ENCODE measurements around the gene CEBPB.

The CEBPB gene

DNA sequence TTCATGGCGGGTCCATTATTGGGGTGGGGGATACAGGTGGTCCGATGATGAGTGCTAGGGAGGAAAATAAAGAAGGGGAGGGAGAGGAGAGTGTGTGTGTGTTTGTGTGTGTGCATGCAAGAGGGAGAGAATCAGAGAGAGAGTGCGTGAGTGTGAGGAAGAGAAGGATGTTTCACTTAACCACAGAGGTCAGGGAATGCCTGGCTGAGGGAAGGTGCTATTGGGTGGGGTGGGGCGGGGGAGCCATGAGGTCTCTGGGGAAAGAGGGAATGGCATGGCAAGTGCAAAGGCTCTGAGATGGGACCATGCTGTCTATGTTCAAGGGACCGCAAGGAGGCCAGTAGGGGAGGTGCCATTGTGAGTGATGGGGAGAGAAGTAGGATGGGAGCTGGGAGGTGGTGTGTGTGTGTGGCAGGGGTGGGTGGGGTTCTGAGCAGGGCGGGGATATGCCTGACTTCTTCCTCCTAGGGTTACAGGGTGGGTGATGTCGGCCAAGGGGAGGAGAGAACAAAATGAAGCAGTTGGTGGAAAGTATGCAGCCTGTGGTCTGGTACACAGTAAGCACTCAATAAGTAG is 23.0 kb downstream of the CEBPB start:
- no peak for DNase-seq (ENCODE audit: low spot score)

DNA sequence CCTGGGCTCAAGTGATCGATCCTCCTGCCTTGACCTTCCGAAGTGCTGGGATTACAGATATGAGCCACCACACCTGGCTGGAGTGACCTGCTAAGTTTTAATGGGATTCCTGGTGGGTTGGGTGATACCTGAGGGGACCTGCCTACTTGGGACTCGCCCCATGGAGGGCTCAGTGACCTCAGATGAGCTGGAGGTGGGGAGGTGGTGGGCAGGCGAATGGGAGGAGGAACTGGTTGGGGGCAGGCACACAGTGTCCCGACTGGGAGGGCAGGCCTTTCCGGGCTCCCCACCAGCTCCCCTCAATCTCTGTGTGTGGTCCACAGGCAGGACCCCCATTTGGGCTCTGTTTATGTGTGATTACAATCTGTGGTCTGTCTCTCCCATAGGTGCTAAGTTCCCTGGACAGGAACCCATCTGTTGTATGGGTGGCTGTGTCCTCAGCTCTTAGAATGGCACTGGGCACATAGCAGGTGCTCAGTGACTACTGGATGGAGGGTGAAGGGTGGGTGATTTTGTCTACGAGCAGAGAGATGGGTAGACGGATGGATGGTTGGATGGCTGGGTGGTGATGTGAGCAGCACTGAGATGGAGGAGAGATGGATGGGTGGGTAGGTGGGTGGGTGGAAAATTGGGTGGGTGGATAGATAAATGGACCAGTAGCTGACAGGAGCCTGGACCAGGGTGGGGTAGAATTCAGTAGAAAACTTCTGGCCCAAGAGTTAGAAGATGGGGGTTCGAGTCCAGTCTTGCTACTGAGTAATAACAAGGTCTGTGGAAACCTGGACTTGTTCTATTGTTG is 23.8 kb downstream of the CEBPB start:
- DNase-seq (ENCODE audit: low spot score): no peak

DNA sequence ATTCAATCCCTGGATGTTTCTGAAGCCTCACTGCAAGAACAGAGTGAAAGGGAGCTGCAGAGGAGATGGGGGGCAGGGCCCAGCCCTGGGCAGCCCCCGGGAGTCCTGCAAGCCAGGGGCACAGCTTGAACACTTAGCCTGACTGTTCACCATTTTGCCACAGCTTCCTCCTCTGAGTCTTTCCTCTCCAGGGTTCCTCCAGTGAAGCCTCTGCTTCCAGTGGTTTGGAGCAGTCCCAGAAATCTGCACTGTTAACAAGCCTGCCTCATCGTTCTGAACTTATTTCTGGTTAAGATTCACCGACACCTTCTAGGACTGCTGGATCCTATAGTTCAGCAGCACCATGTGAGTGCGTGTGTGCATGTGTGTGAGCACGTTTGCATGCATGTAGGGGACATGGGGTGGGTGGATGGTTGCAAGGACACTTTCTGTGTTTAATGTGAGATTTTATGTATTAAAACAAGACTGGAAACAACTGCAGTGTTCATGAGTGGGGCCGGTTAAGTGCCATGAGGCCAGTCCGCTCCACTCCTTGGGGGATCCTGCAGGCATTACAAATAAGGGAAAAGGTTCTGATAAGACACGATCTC is 24.6 kb downstream of the CEBPB start:
- no peak for DNase-seq (ENCODE audit: low spot score)

DNA sequence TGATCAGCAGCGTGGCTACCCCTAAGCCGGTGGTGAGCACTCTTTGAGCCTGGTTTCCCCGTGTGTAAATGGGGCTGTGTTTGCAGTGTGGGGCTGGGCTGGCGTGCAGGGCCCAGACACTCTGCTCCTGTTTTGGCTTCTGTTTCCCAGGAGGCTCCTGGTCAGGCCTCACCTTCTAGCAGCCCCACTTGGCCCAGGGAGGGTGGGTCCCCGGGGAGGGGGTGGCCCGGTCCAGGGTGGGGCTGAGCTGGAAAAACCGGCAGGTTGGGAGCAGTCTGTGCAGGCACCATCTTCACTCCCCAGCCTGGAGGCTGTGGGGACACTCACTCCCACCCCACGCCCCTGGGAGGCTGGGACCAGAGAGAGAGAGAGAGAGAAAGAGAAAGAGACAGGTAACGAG is 25.3 kb downstream of the CEBPB start:
- no peak for DNase-seq (ENCODE audit: low spot score)

GRCh38 chr20:50216543-50217206 is 26.0 kb downstream of the CEBPB start:
- no peak for DNase-seq (ENCODE audit: low spot score)

DNA sequence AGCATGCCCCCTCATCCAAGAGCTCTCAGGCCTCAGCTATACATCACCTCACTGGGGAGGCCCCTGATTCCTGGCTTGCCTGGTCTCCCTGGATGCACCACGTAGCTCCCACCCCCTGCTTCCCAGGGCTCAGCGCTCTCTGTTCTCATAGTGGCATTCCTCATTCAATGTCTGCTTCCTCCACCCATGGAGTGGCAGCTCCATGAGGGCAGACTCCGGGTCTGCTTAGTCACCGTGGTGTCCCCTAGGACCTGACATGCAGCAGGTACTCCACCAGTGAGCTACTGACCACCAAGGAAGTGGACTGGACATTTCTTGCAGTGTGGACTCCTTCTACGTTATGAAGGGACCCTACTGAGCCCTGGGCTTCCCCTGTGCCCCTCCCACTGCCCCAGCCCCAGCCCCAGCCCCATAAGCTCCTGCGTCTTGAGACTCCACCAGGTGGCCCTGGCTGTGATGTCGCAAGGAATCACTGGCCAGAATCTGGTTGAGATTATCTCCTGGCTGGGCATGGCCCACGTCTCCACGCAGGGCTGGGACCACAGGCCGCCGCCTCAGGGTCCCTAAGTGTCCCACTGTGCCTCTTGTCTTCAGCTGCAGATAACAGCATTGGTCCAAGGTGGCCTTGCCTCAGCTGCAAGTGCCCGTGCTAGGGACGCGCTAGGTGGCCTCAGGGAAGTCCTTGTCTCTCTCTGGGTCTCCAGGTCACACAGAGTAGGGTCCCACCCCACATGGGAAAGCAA is 26.7 kb downstream of the CEBPB start:
- DNase-seq (ENCODE audit: low spot score): no peak

- DNase-seq (ENCODE audit: low spot score): no peak
These were observed 28.4 kb downstream of the CEBPB start for GRCh38 chr20:50218987-50219435.

DNA sequence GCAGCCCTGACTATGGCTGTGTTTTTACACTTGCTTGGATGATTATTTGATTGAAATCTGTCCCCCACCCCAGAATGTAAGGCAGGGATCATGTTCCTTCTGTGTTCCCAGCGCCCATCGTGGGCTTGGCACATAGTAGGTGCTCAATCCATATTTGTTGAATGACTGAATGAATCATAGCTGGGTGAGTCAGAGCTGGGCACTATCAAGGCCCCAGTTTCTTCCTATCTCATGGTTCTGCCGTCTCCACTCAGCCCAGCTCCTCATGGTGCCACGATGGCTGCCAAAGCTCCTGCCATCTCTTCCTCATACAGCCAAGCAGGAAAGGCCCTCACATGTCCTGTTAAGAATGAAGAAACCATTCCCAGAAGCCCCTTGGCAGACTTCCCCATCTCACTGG is 29.0 kb downstream of the CEBPB start:
- no peak for DNase-seq (ENCODE audit: low spot score)

- no peak for DNase-seq (ENCODE audit: low spot score)
These were observed 29.7 kb downstream of the CEBPB start for GRCh38 chr20:50220093-50220893.

DNA sequence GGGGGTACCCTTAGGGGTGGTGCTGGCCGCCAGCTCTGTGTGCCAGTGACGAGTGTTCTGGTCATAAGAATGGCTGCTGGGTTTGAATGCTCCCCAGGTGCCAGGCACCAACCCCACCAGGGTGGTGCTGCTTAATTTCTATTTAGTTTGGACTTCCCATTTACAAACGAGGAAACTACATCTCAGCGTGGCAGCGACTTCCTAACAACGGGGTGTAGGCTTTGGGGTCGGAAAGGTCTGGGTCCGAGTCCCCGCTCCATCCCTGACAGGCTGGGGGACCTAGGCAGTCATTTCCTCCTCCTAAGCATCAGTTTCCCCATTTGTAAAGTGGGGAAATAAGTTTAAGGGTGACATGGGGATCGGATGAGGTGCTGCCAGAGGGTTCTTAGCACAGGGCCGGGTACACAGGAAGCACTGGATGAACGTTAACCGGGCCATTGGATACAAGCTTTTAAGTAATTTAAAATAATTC is 30.3 kb downstream of the CEBPB start:
- no peak for DNase-seq (ENCODE audit: low spot score)

DNA sequence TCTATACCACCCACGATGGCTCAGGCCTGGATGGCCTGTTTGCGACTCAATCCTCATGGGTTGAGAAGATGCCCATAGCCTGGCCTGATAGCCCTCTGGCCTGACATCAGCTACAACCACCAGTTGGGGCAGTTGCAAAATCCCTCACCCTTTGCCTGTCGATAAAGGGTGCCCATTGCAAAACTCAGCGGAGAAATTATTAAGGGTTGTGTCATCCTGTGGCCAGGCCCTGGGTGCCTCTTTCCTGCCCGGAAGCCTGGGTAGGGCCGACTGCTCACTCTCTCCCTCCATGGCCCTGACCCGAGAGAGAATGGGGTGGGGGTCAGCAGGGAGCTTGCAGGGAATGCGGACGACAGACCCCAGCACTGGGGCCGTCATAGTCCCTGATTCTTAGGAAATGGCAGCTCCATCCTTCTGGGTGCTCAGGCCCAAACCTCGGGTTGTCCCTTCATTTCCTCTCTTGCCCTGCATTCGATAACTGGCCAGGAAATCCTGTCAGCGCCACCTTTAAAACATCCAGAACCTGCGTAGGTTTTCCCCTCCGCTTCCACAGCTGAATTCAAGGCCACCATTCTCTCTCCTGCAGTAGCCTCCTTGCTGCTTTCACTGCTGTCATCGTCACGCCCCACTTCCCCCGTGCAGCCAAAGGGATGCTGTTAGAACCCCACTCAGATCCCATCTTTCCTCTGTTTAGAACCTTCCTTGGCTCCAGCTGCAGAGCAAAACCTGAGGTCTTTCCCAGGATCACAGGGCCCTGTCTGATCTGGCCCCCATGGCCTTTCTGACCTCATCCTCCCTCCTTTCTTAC is 31.1 kb downstream of the CEBPB start:
- no peak for DNase-seq (ENCODE audit: low spot score)

DNA sequence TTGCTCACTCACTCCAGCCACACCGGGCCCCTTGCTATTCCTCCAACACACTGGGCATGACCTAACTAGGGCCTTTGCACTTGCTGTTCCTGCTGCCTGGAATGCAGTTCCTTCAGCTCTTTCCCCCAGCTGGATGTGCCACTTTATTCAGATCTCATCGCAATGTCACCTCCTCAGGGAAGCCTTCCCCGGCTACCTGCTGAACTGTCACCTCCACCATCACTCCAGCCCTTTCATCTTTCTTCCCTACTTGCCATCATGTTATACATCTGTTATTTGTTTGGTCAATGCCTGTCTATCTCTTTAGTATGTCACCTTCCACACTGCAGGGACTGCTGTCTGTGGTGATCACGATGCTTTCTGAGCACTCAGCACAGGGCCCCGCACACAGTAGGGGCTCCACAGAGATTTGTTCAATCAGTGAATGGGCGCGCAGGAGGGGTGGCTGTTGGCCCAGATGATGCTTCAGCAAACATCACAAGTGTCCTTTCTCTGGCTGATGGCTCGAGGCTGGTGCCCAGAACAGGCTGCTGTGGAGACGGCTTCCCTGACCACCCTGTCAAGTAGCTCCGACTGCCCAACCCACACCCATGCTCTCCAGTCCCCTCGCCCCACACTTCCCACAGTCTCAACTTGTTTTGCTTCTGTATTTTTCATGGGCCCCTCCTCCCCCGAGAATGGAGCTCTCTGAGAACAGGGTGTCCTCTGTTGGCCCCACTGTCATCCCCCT is 31.8 kb downstream of the CEBPB start:
- no peak for DNase-seq (ENCODE audit: low spot score)

GRCh38 chr20:50223039-50224005 is 32.7 kb downstream of the CEBPB start:
- DNase-seq (ENCODE audit: low spot score): no peak

- DNase-seq (ENCODE audit: low spot score): no peak
These were observed 33.4 kb downstream of the CEBPB start for GRCh38 chr20:50224052-50224451.

- DNase-seq (ENCODE audit: low spot score): peak; percentile 66
These were observed 34.1 kb downstream of the CEBPB start for GRCh38 chr20:50224531-50225255.

DNA sequence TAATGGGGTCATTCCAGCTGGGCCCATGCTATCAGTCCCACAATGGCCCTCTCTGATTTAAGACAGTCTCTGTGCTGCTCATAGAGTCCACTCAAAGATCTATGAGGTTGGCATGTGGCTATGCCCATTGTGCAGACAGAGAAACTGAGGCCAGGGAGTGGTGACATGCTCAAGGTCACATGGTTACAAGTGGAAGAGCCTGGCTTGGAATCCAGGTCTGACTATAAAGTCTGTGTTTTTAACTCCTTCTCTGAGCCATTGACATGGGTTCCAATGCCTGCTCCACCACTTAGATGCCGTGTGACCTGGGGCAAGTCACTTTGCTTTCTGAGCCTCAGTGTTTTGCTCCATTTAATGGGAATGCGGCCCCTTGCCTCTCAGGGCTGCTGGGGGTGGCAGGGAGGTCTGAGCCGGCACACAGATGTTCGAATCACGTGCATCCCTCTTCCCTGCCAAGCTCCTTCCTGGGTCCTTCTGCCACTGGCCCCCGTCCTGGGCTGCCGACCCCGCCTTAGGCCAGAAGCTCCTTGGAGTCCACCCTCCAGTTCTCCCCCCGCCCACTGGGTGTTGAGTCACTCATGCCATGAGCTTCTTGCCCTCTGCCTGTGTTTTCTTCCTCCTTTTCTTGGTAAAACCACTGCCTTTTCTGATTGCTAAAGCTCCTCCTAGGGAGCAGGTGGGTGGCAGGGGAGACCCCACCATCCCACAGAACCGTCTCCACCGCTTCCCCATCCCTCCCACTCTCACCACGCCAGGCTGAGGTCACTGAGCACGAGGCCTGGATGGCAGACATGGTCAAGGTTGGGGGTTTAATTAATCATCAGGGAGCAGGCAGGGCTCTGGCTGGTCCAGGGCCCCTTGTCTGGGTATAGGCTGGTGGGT is 35.7 kb downstream of the CEBPB start:
- no peak for DNase-seq (ENCODE audit: low spot score)

- DNase-seq (ENCODE audit: low spot score): no peak
These were observed 36.9 kb downstream of the CEBPB start for GRCh38 chr20:50227506-50227905.

All from COLO829 (cell line).